ENCODE results near the gene AKAP6. TPM values are rescaled to one million over a fixed set of nuclear protein-coding genes. Genes with fewer than 3 reads are reported as not detected.

Gene AKAP6
- total RNA-seq, 1 donor from 2014 or later, result 2.8 TPM

DNA sequence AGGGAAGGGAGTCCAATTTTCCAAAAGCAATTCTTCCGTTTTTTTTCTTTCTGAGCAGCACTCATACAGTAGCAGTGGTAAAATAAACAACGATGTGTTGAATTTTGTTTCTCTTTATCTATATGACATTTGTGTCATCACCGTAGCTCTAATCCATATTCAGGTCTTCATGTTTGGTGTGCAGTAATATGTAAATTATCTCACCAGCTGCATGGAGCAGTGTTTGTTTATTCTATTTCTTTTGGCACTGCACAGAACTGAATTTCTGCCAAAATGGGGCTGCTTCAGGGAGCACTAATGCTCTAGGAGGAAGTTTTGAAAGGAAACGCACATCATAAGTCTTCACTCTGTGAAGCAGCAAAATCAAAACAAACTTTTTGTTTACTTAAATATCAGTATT, 479.5 kb downstream of the AKAP6 start:
- no peaks in the 10 kb centered on the region for H3K27me3 Mint-ChIP-seq (ENCODE audit: low read depth, unreplicated experiment)
- no peaks in the 10 kb centered on the region for H3K36me3 ChIP-seq (ENCODE audit: insufficient read depth, low read length)
- H3K4me1 Mint-ChIP-seq (ENCODE audit: low read depth, unreplicated experiment), result no peaks in the 10 kb centered on the region
- no peak overlapping the region for H3K4me3 ChIP-seq (ENCODE audit: insufficient read depth, low read depth, low read length)
- no peaks in the 10 kb centered on the region for H3K27me3 ChIP-seq (ENCODE audit: insufficient read depth, low read length)
- no peaks in the 10 kb centered on the region for H3K9me3 ChIP-seq (ENCODE audit: insufficient read depth, low read depth, low read length)
- peaks cover 11% of the 10 kb centered on the region for H3K9me3 Mint-ChIP-seq (ENCODE audit: unreplicated experiment)
- no peak overlapping the region for H3K27ac Mint-ChIP-seq (ENCODE audit: unreplicated experiment)
- TF ChIP-seq EZH2 (IDR thresholded peaks at IDR 0.05; ENCODE audit: insufficient read depth, low read length), result no peak
- no peak for TF ChIP-seq CTCF (IDR thresholded peaks at IDR 0.05; ENCODE audit: insufficient read depth, low read depth, low read length)
- FAIRE-seq (no peak), DNase-seq (ENCODE audit: low read depth) (peak; percentile 58)
- H4K20me1 ChIP-seq (ENCODE audit: insufficient read depth, low read length), result no peaks in the 10 kb centered on the region
- no peak overlapping the region for H2AFZ ChIP-seq (ENCODE audit: low read depth, low read length)
- no peak overlapping the region for H3K9ac ChIP-seq (ENCODE audit: low read length)
- H3K36me3 Mint-ChIP-seq (ENCODE audit: low read depth, unreplicated experiment), result no peaks in the 10 kb centered on the region
- peak overlapping the region; percentile 58 for H3K4me2 ChIP-seq (ENCODE audit: low read length)
- H3K79me2 ChIP-seq (ENCODE audit: insufficient read depth, low read length), result no peaks in the 10 kb centered on the region
- H3K4me3 Mint-ChIP-seq (ENCODE audit: unreplicated experiment), result no peak overlapping the region
- peaks cover 9% of the 10 kb centered on the region for H3K4me1 ChIP-seq (ENCODE audit: insufficient read depth, low read length)
- no peak overlapping the region for H3K27ac ChIP-seq (ENCODE audit: low read depth, low read length)

DNA sequence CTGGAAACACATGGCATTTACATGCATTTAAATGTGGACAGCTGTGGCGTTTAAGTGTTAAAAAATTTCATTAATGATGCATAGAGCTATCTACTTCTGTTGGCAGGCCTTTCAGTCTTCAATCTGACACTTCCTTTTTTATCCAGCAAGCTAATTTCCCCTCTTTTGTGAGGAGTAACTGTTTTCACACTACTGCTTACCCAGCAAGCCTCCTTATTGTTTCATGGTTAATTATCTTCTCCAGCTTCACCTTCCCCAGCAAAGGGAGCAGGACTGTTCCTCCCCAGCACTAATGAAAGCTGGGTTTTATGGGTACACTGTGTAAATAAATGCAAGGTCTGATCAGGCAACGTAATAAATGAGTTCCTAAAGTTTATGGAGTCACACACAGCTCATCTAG, 480.2 kb downstream of the AKAP6 start:
- no peaks in the 10 kb centered on the region for H3K9me3 ChIP-seq (ENCODE audit: insufficient read depth, low read depth, low read length)
- no peaks in the 10 kb centered on the region for H3K27me3 Mint-ChIP-seq (ENCODE audit: low read depth, unreplicated experiment)
- no peak overlapping the region for H3K27ac ChIP-seq (ENCODE audit: low read depth, low read length)
- no peak overlapping the region for H3K27ac Mint-ChIP-seq (ENCODE audit: unreplicated experiment)
- H3K9ac ChIP-seq (ENCODE audit: low read length), result no peak overlapping the region
- TF ChIP-seq CTCF (IDR thresholded peaks at IDR 0.05; ENCODE audit: insufficient read depth, low read depth, low read length) (no peak), EZH2 (IDR thresholded peaks at IDR 0.05; ENCODE audit: insufficient read depth, low read length) (no peak)
- peaks cover 8% of the 10 kb centered on the region for H3K9me3 Mint-ChIP-seq (ENCODE audit: unreplicated experiment)
- peaks cover 9% of the 10 kb centered on the region for H3K4me1 ChIP-seq (ENCODE audit: insufficient read depth, low read length)
- H3K36me3 ChIP-seq (ENCODE audit: insufficient read depth, low read length), result no peaks in the 10 kb centered on the region
- H3K4me3 Mint-ChIP-seq (ENCODE audit: unreplicated experiment), result no peak overlapping the region
- H2AFZ ChIP-seq (ENCODE audit: low read depth, low read length), result no peak overlapping the region
- no peak for DNase-seq (ENCODE audit: low read depth)
- no peaks in the 10 kb centered on the region for H3K79me2 ChIP-seq (ENCODE audit: insufficient read depth, low read length)
- H4K20me1 ChIP-seq (ENCODE audit: insufficient read depth, low read length), result no peaks in the 10 kb centered on the region
- no peaks in the 10 kb centered on the region for H3K4me1 Mint-ChIP-seq (ENCODE audit: low read depth, unreplicated experiment)
- H3K36me3 Mint-ChIP-seq (ENCODE audit: low read depth, unreplicated experiment), result no peaks in the 10 kb centered on the region
- no peak overlapping the region for H3K4me3 ChIP-seq (ENCODE audit: insufficient read depth, low read depth, low read length)
- FAIRE-seq, result no peak
- no peaks in the 10 kb centered on the region for H3K27me3 ChIP-seq (ENCODE audit: insufficient read depth, low read length)
- H3K4me2 ChIP-seq (ENCODE audit: low read length), result peak overlapping the region; percentile 58

GRCh38 chr14:32813401-32813800, 484.3 kb downstream of the AKAP6 start:
- TF ChIP-seq EZH2 (IDR thresholded peaks at IDR 0.05; ENCODE audit: insufficient read depth, low read length), result no peak
- no peak for TF ChIP-seq CTCF (IDR thresholded peaks at IDR 0.05; ENCODE audit: insufficient read depth, low read depth, low read length)
- H3K27ac Mint-ChIP-seq (ENCODE audit: unreplicated experiment), result no peak overlapping the region
- Histone ChIP-seq H4K20me1 (ENCODE audit: insufficient read depth, low read length) (no peaks in the 10 kb centered on the region), H3K79me2 (ENCODE audit: insufficient read depth, low read length) (no peaks in the 10 kb centered on the region), H3K36me3 (ENCODE audit: insufficient read depth, low read length) (no peaks in the 10 kb centered on the region), H3K4me1 (ENCODE audit: insufficient read depth, low read length) (peaks cover 8% of the 10 kb centered on the region), H3K27ac (ENCODE audit: low read depth, low read length) (no peak overlapping the region), H3K4me2 (ENCODE audit: low read length) (no peak overlapping the region), H3K27me3 (ENCODE audit: insufficient read depth, low read length) (no peaks in the 10 kb centered on the region), H3K9me3 (ENCODE audit: insufficient read depth, low read depth, low read length) (no peaks in the 10 kb centered on the region), H3K4me3 (ENCODE audit: insufficient read depth, low read depth, low read length) (no peak overlapping the region), H3K9ac (ENCODE audit: low read length) (no peak overlapping the region), H2AFZ (ENCODE audit: low read depth, low read length) (no peak overlapping the region)
- no peak for FAIRE-seq
- H3K4me1 Mint-ChIP-seq (ENCODE audit: low read depth, unreplicated experiment), result no peaks in the 10 kb centered on the region
- no peak overlapping the region for H3K4me3 Mint-ChIP-seq (ENCODE audit: unreplicated experiment)
- H3K9me3 Mint-ChIP-seq (ENCODE audit: unreplicated experiment), result no peaks in the 10 kb centered on the region
- H3K36me3 Mint-ChIP-seq (ENCODE audit: low read depth, unreplicated experiment), result no peaks in the 10 kb centered on the region
- peaks cover 3% of the 10 kb centered on the region for H3K27me3 Mint-ChIP-seq (ENCODE audit: low read depth, unreplicated experiment)
- DNase-seq (ENCODE audit: low read depth), result peak; percentile 62
